CD4-positive, alpha-beta T cell treated with Interleukin-4 for 1 hour (primary cell): ENCODE data around the gene HOXD4.

Experiments used
- DNase-seq, 2 donors: peaks; one replicate each; pipeline ENCODE4 v3.0.0-alpha.2; 2020 to 2022

HOXD4 gene

DNA sequence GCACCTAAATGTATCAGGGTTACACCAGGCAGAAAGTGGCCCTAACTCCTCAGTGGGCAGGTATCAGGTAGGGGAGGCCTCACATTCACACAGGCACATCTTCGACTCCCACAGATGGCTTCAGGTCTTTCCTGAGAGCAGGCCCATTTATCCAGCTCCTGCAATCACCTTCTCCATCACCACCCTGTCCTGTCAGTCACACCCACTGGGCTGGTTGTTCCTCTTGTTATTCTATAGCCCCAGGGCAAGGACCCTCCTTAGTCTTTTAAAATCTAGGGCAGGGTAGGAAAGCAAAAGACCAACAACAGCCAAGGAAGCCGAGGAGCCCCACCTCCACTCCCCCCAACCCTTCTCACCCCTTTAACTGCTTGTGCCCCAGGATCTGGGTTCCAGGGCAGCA is 9.1 kb upstream of the HOXD4 start:
- no peak for DNase-seq

DNA sequence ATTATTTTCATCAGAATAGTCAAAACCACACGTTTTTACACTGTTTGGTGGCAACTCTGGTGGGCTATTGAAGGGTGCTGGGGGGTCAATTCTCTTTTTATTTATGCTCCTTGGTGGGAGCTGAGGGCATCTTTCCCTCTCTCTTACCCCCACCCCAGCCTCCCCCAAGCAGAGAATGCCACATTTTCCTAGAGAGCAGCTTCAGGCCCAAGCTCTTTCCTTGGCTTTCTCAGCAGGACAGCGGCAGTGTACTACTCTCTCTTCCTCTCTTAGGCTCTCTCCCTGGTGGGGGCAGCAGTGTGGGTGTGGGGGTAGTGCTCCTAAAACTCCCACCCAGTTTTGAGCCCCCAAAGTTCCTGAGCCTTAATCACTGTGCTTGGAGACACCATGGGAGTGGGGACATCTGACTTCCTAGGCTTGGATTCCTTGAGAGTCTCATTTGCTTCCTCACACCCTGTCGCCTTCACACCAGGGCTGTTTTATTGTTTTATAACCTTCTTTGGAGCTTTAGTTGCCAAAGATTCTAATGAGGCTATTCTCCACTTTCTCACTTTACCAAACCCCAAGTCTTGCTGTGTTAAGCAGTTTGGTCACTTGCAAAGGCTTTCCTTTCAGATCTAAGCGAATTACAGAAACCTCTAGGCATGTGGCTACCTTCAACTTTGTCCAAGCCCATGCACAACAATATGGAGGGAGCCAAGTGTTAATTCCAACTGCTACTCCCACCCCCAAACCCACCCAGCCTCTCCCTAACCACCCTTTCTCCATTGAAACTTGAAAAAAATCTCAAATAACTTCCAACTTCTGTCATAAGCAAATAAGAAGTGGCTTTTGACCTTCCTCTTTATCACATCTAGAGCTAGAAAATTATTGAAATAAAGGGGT is 6.0 kb upstream of the HOXD4 start:
- DNase-seq: no peak

DNA sequence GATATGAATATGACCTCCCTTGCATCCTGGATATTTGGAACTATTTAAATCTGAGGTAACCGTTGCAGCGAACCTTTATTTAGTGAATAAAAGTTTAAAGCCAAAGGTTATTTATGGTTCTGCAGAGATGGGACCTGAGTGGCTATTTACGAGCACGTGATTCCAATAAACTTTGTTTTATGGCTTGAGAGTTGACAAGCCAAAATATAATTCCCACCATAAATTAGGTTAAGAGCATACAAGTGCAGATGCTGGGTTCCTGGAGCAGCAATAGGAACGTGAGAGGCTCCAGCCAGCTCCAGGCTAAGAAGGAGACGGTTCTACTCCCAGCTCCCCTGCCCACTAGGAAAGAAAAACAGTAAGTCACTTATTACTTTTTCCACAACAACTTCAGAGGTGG is 5.2 kb upstream of the HOXD4 start:
- no peak for DNase-seq

DNA sequence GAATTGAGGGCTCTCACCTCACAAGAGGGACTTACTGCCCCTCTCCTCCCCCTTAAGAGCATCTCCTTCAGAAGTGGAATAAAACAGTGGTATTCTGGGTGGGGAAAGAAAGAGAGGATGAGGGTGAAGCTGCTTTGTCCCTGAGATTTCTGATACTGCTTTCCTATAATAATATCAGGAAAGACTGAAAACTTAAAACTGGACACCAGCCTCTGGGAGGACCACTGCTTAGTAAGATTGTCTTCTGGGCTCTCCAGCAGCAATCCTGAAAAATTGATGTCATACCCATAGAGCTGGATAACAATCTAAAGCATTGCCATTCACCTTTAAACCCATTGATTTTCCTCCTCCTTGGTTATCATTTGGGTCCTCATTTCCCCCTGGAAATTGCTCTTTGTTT is 4.7 kb upstream of the HOXD4 start:
- no peak for DNase-seq

DNA sequence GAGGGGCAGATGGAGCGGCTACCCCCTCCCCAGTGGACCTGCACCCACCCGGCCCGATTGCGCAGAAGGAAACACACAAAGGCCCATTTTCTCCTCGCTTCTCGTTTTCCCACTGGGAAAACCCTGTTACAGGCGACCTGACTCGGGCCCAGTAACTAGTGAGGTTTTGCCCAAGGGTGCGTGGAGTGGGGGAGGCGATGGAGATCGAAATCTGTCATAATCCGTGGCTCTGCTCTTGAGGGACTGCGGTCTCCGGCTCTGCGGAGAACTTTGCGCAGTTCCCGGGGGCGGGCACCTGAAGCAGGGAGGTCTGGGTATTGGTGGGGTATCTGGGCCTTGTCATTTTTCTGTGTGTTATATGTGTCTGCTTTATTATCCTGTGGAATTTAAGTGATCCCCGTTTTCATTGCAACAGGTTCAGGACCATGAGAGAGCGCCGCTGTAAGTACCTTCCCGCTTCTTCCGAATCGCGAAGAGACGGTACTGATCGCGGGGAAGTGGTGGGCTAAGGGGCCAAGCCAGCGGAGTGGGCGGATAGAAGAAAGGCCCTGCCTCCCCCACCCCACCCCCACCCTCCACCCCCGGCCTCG is 4.0 kb upstream of the HOXD4 start:
- DNase-seq: no peak

DNA sequence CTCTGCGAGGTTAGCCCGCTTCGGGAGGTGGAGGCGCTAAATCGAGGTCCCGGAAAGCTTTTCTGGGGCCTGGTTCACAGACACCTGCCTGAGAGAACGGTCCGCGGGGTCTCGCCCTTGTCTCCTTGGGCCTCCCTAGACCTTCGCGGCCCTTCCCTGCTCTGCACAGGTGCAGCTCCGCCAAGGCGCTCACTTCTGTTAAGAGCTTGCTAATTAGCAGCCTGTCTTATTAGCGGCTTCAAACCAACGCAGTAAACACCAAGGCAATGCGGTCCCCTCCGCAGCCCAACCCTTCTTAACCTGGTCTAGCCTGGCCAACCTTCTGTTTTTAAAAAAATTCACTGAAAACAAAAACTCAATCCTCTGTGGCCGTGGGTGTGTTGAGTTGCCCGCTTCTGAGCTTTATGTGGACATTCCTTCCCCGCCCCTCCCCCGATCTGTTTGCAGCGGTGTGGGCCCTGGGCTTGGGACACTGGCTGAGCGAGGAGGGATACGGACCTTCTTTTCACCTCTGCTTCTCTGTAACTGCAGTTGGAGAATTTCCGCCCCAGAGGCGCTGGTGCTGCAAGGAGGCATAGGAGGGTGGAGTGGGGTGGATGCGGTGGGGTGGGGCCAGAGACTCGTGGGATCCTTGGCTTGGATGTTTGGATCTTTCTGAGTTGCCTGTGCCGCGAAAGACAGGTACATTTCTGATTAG is 3.4 kb upstream of the HOXD4 start:
- no peak for DNase-seq

DNA sequence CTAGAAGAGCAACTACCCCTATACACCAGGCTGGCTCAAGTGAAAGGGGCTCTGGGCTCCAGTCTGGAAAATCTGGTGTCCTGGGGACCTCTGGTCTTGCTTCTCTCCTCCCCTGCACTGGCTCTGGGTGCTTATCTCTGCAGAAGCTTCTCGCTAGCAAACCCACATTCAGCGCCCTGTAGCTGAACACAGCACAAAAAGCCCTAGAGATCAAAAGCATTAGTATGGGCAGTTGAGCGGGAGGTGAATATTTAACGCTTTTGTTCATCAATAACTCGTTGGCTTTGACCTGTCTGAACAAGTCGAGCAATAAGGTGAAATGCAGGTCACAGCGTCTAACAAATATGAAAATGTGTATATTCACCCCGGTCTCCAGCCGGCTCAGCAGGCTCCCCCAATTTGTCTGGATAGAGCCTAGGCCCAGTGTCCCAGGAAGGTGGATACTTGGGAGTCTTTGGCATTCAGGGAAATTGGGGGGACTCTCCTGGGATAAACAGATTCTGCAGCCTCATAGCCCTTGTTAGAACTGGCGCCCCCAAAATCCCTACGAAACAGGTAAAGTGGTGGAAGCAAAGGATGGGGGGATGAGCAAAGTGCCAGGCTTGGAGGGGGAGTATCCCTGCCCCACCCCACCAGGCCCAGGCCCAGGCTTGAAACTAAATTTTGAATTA is 2.5 kb upstream of the HOXD4 start:
- no peak for DNase-seq

DNA sequence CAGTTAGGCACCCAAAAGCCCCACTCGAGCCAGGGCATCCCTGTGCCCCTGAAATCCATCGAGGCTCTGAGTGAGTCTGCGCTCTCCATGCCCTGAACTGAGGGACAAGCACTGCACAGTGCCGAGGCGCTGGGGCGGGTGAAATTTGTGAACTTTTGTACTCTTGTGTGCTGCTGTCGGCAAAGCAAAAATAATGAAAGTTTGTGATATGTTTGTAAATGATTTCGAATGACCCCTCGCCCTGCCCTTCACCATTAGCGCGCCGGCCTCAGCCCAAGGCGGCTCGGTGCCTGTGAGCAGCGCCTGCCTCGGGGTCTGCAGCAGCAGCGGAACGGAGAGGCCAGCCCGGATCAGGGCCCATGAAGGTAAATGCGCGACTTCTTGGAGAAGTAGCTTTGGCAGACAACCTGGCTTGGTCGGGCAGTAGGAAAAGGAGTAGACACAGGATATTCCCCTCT is 1.8 kb upstream of the HOXD4 start:
- DNase-seq: no peak

DNA sequence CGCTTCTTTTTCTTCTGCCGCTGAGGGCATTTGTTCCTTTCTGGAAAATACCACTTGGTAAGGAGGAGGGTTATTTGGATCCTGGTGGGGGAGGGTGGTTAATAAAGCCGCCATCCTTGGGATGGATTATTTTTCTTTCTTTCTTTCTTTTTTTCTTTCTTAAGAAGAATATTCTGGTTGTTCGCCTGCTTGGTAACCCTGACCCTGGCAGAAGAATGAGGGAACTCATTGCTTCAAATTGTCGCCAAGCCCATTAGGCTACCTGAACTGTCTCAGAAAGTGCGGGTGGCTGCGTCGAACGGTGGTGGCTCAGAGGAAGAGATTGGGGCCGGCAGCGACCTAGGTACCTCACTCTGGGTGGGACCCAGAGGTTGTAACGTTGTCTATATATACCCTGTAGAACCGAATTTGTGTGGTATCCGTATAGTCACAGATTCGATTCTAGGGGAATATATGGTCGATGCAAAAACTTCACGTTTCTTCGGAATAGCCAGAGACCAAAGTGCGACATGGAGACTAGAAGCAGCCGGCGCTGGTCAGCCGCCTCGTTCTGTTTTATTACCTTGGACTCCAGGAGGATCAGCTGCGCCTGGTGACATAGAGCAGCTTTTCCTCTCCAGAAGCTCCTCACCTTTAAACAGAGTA is 1.3 kb upstream of the HOXD4 start:
- DNase-seq: no peak

DNA sequence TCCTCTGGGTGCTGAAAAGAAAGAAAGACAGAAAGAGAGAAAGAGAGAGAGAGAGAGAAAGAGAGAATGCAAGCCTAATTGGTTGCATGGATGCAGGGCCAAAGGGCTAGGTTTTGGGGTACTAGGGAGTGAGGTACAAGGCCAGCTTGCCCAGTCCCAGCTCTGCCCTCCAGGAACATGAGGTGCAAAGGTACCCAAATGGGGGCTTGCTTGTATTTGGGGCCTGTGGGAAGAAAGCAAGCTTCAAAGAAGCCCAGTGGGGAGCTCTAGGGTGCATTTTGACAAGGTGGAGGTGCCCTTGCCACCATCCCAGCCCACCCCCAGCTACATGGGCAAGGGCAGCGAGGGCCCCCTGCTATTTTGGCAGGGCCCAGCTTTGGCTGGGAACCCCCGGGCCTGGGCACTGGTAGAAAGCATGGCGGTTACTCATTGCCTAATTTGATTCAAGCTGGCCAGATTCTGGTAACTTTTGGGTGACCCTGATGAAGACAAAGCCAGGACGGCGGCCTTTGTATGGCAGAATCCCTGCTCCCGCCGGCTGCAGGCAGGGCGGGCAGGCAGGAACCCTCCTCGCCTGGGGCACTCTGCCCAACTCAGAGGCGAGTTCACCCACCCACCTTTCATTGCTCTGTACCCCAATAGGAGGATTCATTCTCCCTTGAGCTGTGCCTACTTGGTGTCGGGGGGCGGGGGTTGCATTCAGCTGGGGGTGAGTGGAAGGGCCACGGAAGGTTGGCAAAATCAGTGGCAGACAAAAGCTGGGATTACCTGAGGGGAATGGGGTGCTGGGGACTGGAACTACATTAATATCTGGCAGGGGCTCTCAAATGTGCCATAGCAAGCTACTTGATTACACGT is 537 bp upstream of the HOXD4 start:
- no peak for DNase-seq

DNA sequence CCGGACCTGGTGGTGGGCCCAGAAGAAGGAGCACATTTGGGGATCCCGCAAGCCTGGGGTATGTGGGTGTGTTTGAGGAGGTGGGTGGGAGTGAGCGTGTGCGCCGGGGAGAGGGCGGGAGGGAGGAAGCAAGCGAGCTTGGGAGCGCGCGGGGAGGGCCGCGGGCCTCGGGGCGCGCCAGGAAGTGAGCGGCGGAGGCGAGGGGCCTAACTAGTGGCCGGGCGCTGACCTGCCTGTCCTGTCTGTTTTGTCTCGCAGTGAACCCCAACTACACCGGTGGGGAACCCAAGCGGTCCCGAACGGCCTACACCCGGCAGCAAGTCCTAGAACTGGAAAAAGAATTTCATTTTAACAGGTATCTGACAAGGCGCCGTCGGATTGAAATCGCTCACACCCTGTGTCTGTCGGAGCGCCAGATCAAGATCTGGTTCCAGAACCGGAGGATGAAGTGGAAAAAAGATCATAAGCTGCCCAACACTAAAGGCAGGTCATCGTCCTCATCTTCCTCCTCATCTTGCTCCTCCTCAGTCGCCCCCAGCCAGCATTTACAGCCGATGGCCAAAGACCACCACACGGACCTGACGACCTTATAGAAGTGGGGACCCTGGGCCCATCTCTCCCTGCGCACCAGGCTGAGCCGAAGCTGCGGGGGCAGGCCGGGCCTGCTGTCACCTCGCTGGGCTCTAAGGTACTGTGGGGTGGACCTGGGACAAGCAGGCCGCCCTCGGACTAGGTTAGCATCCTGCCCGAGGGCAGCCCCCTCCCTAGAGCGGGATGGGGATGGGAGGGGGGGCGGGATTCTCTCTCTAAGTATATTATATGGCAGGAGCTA is 1.2 kb downstream of the HOXD4 start:
- DNase-seq: no peak

DNA sequence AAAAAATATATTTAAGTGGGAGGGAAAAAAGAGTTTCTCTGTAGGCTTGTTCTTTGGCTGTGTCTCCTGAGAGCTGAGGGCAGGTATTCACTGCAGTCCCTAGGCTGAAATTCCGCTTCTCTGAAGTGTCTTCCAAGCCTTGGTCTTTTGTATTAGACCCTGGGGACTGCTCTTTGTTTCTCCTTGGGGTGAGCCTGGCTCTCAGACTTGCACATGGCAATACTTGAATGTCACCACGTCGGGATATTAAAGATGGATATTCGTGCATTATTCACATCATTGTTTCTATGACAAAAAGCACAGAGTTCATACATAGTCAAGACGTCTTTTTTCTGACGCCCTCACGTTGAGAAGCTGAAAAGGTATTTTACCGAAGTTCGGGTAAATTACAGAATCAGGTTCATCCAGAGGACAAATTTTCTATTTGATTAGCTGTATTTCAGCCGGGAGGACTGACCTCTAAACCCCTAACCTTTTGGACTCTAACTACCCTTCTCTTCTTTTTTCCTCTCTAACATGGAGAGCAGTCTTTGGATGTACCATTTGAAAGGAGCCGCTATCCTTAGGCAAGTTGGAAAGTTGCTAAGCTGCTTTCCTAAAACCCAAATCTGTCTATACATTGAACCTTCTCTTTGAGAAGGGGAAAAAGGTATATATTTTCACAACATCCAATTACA is 3.4 kb downstream of the HOXD4 start:
- DNase-seq: no peak

DNA sequence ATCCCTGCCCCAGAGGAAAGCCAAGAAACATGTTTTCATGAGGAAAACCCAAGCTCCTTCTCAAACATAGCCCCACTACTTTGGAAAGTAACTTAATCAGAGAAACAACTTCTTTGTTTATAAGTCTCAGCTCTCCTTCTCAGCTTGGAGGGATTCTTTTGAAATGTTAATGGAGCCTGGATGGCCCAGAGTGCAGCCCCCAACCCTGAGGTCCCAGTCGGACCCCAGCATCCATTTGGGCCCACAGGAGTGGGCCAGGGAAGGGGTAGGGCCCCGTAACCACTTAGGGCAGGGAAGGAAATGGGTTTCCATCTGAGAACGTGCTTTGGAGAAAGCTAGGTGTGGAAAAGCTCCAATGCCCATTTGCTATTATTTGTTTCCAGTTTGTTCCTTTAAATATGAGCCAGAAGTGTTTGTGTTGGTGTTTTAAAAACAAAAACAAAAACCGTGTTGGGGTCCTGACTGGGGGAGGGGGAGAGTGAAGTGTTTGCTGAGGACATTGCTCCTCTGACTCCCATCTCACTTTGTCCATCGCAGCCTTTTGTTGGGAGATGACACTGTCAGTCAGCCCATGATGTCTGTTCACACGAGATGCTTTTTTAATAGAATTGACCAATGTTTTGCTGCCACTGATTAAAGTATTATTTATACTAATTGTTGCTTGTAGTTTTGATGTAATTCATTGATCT is 4.2 kb downstream of the HOXD4 start:
- no peak for DNase-seq

DNA sequence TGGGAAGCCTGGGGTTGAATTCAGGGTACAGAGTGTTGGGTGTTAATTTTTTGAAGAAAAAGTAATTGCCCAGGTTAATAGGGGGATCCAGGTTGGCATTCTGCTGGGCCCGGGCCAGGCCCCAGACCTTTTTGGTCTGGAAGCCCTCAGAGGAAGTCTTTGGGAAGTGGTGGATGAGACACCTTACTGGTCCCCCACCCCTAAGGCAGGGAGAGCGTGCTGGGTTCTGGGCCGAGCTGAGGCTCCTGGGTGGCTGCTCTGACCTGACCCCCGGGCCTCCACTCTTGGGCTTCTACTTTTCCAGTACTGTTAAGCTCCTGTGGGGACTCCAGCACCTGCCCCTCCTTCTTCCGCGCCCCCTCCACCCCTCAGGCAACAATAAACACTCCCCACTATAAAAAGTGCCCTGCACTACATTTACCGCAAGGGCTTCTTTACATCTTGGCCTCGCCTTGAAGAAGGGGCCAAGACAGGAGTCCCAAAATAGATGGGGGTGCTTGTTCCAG is 5.0 kb downstream of the HOXD4 start:
- no peak for DNase-seq

DNA sequence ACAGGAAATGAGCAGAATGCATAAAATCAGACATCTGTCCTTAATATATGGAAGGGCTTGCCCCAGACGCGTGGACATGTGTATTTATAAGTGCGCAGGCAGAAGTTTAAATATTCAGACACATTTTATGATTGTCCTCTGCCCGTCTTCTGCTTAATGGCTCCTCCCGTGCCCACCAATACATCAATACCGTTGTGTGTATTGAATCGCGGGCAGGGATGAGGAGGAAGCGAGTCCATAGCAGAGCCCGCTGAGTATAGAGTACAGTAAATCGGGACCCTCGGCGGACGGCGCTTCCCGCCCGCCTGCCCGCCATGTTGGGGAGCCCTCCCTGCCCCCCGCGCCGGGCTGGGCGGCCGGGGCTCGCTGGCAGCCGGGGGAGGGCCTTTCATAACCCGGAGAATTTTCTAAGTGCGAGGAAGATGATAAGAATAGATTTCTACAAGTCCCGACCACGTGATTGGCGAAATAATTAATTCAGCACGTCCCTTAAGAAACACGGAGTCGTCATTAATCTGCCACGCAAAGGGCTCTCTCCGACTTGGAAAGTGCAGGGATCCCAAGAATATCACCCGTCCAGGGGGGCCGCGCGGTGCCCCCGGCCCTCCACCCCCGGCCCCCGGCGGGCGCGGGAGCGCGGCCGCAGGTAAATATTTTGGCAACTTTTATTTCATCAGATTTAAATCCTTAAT is 5.6 kb downstream of the HOXD4 start, which contains the start of gene HOXD3:
Gene HOXD3, plus strand, starts transcription at position 501 of the 692 bp plus-strand sequence. CDS start 11,808 bp downstream, outside the sequence.
- no peak for DNase-seq

DNA sequence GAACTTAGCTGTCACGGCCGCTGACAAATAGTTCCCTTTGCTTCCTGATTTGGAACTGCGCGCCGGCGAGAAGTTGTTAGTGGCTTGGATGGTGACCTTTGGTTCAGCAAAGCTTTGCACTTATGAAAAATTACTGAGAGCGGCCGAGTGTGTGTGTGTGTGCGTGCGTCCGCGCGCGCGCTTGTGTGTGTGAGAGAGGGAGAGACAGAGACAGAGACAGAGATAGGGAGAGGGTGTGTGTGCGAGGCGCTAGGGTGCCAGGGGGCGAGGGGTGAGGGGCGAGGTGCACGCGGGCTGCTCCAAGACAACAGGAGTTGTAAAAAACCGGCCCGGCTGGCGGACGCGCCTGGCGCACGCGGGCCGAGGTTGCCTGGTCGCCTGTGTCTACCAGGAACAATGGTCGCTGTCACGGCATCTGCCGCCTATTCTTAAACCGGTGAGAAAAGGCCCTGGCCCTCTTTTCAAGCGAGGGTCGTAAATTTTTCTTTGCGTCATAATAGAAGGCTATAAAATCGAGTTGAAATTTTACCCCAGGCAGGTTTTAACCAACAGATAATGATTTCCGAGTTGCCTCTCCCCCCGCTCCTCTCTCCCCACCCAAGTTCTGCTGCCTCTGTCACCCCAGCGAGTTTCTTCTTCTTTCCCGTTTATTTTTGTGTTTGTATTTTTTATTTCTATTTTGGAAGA is 6.3 kb downstream of the HOXD4 start:
- DNase-seq: no peak

DNA sequence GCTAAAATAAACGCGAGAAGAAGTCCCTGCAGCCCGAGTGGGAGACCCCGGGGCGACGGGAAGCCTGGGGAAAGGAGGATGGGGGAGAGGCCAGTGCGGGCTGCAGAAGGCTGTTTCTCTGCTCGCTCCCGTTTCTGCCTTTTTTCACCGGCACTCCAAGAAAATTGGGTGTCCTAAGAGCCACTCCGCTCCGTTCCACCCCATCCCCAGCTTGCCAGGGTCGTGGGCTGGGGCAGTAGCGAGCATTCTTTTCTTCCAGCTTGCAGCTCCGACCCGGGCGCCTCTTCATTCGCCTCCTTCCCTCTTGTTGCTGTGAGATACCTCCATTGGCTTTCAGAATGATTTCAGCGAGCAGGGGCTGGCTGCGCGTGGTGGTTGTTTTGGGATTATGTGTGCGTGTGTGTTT is 6.8 kb downstream of the HOXD4 start:
- no peak for DNase-seq
